Fibroblast of skin of right biceps (primary cell): Measurements from ENCODE around the gene C1QTNF1.

Source experiments
- DNase-seq: peaks from one replicate; pipeline ENCODE4 v3.0.0-alpha.2; 2013

The C1QTNF1 gene

GRCh38 chr17:79042421-79043190 is 18.6 kb downstream of the C1QTNF1 start:
- DNase-seq = peak; percentile 56

DNA sequence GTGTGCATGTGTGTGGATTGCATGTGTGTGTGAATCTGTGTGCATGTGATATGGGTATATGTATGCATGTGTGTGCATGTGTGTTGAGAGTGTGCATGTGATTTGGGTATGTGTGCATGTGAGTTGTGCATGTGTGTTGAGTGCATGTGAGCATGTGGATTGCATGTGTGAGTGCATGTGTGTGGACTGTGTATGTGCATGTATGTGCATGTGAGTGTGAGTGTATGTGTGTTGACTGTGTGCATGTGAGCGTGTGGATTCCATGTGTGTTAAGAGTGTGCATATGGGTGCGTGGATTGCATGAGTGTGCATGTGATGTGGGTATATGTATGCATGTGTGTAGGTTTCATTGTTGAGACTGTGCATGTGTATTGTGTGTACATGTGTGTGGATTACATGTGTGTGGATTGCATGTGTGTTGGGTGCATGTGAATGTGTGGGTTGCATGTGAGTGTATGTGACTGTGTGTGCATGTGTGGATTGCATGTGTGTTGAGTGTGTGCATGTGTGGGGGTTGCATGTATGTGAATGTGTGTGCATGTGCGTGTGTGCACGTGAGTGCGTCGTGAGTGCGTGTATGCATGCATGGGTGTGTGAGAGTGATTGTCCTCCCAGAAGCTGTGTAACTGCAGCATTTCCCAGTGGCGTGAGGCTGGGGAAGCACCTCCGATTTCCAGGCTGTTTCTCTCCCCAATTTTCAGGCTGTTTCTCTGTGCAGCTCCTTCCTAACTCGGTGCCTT is 19.4 kb downstream of the C1QTNF1 start:
- no peak for DNase-seq

DNA sequence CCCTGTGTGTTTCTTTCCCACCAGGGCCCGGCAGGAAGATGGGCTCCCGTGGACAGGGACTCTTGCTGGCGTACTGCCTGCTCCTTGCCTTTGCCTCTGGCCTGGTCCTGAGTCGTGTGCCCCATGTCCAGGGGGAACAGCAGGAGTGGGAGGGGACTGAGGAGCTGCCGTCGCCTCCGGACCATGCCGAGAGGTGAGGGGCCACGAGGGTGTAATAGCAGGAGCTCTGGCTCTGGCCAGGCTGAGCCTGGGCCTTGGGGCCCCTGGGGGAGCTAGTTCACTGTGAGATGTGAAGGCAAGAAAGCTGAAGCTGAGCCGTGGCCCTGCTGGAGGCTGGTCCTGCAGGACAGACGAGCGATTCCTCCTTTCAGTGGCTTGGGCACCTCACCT is 20.0 kb downstream of the C1QTNF1 start:
- DNase-seq = no peak

DNA sequence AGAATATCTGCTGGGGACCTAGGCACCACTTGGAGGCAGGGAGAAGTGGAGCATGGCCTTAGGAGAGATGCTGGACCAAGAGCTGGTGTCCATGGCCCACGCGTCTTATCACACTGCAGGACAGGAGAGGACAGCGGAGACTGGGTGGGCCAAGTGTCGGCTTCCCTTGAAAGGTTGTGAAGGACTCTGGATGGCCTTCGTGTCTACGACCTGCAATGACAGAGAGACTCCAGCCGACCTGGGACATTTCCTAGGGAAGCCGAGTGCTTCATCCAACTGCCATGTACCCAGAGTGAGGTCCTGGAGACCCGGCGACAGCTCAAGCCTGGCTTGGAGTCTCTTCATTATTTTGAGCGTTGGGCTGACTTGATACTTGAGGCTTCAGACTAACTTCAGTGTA is 20.5 kb downstream of the C1QTNF1 start:
- no peak for DNase-seq

- DNase-seq = no peak
These were observed 21.2 kb downstream of the C1QTNF1 start for GRCh38 chr17:79045001-79045729.

DNA sequence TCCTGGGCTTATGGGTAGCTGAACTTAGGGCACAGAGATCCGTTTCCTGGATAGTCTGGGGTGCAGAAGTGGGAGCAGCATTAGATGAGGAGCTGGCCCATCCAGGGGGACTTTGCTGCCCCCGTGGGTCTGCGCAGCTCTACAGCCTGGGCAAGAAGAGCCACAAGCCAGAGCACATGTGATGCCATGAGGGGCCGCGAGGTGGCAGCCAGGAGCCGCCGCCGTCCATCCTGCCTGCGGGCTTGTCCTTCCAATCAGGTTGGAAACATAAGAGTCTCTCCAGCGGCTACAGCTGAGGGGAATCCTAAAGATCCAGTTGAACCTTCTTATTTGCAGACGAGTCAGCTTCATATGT is 21.9 kb downstream of the C1QTNF1 start:
- peak; percentile 53 for DNase-seq

DNA sequence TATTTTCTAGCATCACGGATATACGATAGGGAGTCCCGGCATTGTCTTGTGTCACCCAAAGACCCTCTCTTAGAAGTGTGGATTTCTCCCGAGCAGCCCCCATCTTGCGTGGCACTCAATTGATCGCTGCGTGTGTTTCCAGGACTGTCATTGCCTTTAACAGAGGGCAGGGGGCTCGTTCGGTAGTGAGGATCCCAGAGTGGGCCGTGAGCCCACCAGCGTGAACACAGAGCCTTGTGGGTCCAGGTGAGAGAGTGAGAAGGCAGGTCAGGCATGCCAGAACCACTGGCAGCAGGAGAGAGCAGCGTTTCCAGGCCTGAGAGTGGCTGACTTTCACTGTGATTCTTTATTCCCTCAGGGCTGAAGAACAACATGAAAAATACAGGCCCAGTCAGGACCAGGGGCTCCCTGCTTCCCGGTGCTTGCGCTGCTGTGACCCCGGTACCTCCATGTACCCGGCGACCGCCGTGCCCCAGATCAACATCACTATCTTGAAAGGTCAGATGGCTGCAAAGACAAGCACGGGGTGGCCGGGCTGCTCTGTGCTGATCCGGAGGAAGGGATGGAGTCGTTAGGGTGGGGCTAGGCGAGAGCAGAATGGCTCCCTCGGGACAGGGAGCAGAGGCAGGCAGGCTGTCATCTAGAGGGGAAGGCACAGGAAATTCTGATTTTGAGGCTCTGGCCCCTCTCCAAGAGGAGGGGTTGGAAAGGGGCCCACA is 22.4 kb downstream of the C1QTNF1 start:
- DNase-seq = no peak

DNA sequence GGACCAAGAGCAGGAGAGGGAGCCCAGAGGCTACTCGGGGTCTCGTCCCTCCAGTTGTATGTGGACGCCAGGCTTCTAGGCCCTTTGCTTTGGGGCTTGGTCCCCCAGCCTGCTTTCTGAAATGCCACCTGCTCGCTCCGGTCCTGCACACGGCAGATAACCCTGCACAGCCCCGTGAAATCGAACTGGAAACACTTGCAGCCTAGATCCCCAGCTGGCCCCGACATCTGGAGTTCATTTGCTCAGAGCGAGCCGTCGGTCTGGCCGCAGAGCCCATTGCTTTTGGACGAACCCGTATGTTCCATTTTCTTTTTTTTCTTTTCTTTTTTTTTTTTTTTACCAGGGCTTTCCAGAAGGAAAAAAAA is 22.9 kb downstream of the C1QTNF1 start:
- DNase-seq = no peak

DNA sequence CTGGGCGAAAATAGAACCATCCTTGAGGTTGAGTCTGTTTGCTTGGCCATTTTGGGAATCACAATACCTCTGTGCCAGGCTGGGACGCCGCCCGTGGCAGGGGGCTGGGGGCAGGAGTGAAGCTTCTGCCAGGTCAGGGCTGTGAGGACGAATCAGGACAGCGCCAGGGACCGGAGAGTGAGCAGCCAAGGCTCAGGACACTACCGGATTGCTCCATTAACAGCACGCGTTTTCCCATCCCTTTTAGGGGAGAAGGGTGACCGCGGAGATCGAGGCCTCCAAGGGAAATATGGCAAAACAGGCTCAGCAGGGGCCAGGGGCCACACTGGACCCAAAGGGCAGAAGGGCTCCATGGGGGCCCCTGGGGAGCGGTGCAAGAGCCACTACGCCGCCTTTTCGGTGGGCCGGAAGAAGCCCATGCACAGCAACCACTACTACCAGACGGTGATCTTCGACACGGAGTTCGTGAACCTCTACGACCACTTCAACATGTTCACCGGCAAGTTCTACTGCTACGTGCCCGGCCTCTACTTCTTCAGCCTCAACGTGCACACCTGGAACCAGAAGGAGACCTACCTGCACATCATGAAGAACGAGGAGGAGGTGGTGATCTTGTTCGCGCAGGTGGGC is 23.4 kb downstream of the C1QTNF1 start:
- no peak for DNase-seq

DNA sequence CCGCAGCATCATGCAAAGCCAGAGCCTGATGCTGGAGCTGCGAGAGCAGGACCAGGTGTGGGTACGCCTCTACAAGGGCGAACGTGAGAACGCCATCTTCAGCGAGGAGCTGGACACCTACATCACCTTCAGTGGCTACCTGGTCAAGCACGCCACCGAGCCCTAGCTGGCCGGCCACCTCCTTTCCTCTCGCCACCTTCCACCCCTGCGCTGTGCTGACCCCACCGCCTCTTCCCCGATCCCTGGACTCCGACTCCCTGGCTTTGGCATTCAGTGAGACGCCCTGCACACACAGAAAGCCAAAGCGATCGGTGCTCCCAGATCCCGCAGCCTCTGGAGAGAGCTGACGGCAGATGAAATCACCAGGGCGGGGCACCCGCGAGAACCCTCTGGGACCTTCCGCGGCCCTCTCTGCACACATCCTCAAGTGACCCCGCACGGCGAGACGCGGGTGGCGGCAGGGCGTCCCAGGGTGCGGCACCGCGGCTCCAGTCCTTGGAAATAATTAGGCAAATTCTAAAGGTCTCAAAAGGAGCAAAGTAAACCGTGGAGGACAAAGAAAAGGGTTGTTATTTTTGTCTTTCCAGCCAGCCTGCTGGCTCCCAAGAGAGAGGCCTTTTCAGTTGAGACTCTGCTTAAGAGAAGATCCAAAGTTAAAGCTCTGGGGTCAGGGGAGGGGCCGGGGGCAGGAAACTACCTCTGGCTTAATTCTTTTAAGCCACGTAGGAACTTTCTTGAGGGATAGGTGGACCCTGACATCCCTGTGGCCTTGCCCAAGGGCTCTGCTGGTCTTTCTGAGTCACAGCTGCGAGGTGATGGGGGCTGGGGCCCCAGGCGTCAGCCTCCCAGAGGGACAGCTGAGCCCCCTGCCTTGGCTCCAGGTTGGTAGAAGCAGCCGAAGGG is 24.2 kb downstream of the C1QTNF1 start:
- DNase-seq = no peak

DNA sequence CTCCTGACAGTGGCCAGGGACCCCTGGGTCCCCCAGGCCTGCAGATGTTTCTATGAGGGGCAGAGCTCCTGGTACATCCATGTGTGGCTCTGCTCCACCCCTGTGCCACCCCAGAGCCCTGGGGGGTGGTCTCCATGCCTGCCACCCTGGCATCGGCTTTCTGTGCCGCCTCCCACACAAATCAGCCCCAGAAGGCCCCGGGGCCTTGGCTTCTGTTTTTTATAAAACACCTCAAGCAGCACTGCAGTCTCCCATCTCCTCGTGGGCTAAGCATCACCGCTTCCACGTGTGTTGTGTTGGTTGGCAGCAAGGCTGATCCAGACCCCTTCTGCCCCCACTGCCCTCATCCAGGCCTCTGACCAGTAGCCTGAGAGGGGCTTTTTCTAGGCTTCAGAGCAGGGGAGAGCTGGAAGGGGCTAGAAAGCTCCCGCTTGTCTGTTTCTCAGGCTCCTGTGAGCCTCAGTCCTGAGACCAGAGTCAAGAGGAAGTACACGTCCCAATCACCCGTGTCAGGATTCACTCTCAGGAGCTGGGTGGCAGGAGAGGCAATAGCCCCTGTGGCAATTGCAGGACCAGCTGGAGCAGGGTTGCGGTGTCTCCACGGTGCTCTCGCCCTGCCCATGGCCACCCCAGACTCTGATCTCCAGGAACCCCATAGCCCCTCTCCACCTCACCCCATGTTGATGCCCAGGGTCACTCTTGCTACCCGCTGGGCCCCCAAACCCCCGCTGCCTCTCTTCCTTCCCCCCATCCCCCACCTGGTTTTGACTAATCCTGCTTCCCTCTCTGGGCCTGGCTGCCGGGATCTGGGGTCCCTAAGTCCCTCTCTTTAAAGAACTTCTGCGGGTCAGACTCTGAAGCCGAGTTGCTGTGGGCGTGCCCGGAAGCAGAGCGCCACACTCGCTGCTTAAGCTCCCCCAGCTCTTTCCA is 25.1 kb downstream of the C1QTNF1 start:
- no peak for DNase-seq

GRCh38 chr17:79049821-79050220 is 25.9 kb downstream of the C1QTNF1 start:
- no peak for DNase-seq

- DNase-seq = no peak
These were observed 26.6 kb downstream of the C1QTNF1 start for GRCh38 chr17:79050551-79050950.

DNA sequence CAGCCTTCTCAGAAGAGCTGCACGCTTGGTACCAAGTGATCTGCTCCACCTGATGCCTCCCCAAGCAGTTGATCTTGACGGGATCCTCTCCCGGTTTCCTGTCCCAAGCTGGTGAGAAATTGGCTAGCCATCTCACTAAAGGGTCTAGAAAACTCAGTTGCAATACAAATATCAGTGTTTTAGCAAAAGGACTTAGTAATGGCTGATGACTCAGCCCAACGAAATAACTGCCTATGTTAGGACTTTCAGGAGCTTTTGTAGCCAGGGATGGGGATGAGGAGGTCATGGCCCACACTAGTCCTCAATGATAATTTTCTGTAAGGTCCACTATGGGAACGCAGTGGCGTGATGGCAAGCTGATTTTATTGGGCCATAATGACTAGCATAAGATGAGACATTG is 27.3 kb downstream of the C1QTNF1 start:
- DNase-seq = no peak

DNA sequence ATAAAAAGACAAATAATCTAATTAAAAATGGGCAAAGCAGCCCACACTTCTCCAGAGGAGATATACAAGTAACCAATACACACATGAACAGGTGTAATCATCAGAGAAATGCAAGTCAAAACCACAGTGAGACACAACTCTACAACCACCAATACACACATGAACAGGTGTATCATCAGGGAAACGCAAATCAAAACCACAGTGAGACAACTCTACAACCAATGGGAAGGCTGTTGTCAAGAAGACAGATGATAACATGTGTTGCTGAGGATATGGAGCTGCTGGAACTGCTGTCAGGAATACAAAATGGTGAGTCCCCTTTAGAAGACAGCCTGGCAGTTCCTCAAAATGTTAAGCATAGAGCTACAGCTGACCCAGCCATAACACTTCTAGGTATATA is 28.2 kb downstream of the C1QTNF1 start:
- DNase-seq = no peak

DNA sequence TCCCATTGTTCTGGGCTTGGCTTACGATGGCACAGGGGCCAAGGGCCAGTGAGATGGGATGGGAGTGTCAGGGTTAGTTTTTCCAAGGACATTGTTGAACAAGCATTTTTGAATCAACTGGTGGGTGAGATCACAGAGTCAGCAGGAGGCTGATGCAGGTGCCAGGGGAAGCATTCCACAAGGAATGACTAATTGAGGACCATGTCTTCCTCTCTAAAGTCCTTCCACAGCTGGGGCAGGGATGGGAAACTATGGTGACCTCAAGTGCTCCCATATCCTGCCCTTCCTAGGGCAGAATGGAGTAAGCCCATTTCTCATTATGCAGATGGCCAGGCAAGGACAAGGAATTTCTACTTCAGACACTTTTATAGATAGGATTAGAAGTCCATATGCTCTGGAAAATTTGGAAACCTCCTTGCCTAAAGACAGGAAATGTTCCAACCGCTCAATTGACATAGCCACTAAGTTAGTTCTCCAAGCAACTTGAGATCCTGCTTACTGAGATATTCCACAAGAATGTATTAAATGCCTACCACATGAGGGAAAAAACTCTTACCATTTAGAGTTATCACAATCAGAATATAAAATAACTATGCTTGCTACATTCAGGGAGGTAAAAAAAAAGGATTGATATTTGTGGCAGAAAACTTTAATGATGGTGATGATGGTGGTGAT is 29.4 kb downstream of the C1QTNF1 start:
- DNase-seq = peak; percentile 14

GRCh38 chr17:79054200-79054960 is 30.4 kb downstream of the C1QTNF1 start:
- no peak for DNase-seq

GRCh38 chr17:79055197-79055596 is 31.2 kb downstream of the C1QTNF1 start:
- DNase-seq = no peak

GRCh38 chr17:79057737-79058385 is 33.9 kb downstream of the C1QTNF1 start:
- no peak for DNase-seq
